ENCODE data around the gene PRKG1.

The PRKG1 gene

GRCh38 chr10:51760864-51761640, 686.8 kb downstream of the PRKG1 start:
- no peak overlapping the region for H3K27ac ChIP-seq (ENCODE audit: insufficient read depth in 1 of 2, low read depth in 1 of 2, low read length in 2 of 2, poor library complexity in 1 of 2, severe bottlenecking in 2 of 2)
- DNase-seq = no peak
- H3K9me3 ChIP-seq (ENCODE audit: control extremely low read depth in 1 of 5, control insufficient read depth in 4 of 5, insufficient read depth in 2 of 5, low read depth in 1 of 5, low read length in 4 of 5) = no peaks in the 10 kb centered on the region
- POLR2A ChIA-PET = interaction anchor here (0.6 kb wide), 1 partner anchor 931 kb away, joined by 3 read pairs; no protein-coding TSS in a partner anchor
- CTCF ChIA-PET = interaction anchor here (0.5 kb wide), 1 partner anchor 31 kb away, joined by 3 read pairs; no protein-coding TSS in a partner anchor
- no peaks in the 10 kb centered on the region for H3K27me3 ChIP-seq (replicated peaks in 2 of 5; ENCODE audit: control insufficient read depth in 4 of 5, insufficient read depth in 5 of 5, low read length in 4 of 5)
- H3K4me3 ChIP-seq (ENCODE audit: control insufficient read depth in 1 of 7, extremely low read depth in 1 of 7, insufficient read depth in 4 of 7, low read depth in 2 of 7, low read length in 6 of 7) = no peak overlapping the region
- 81% methylated on average over 3 of the region's 4 CpGs for WGBS (ENCODE audit: insufficient coverage)
- no peaks in the 10 kb centered on the region for H3K36me3 ChIP-seq (ENCODE audit: control insufficient read depth in 4 of 4, insufficient read depth in 4 of 4, low read length in 3 of 4)
- no peaks in the 10 kb centered on the region for H3K4me1 ChIP-seq (ENCODE audit: control extremely low read depth in 1 of 4, control insufficient read depth in 4 of 4, insufficient read depth in 4 of 4, low read length in 3 of 4)

- no peak overlapping the region for H3K27ac ChIP-seq (ENCODE audit: insufficient read depth in 1 of 2, low read depth in 1 of 2, low read length in 2 of 2, poor library complexity in 1 of 2, severe bottlenecking in 2 of 2)
- H3K9me3 ChIP-seq (ENCODE audit: control extremely low read depth in 1 of 5, control insufficient read depth in 4 of 5, insufficient read depth in 2 of 5, low read depth in 1 of 5, low read length in 4 of 5) = no peaks in the 10 kb centered on the region
- no peaks in the 10 kb centered on the region for H3K27me3 ChIP-seq (replicated peaks in 2 of 5; ENCODE audit: control insufficient read depth in 4 of 5, insufficient read depth in 5 of 5, low read length in 4 of 5)
- CTCF ChIA-PET = interaction anchor here (1.2 kb wide), 1 partner anchor 19 kb away, joined by 3 read pairs; no protein-coding TSS in a partner anchor
- no peak for DNase-seq
- POLR2A ChIA-PET = no interaction called here
- H3K4me1 ChIP-seq (ENCODE audit: control extremely low read depth in 1 of 4, control insufficient read depth in 4 of 4, insufficient read depth in 4 of 4, low read length in 3 of 4) = no peaks in the 10 kb centered on the region
- no peaks in the 10 kb centered on the region for H3K36me3 ChIP-seq (ENCODE audit: control insufficient read depth in 4 of 4, insufficient read depth in 4 of 4, low read length in 3 of 4)
- no peak overlapping the region for H3K4me3 ChIP-seq (ENCODE audit: control insufficient read depth in 1 of 7, extremely low read depth in 1 of 7, insufficient read depth in 4 of 7, low read depth in 2 of 7, low read length in 6 of 7)
Measured at GRCh38 chr10:51763746-51764145, 689.5 kb downstream of the PRKG1 start.

DNA sequence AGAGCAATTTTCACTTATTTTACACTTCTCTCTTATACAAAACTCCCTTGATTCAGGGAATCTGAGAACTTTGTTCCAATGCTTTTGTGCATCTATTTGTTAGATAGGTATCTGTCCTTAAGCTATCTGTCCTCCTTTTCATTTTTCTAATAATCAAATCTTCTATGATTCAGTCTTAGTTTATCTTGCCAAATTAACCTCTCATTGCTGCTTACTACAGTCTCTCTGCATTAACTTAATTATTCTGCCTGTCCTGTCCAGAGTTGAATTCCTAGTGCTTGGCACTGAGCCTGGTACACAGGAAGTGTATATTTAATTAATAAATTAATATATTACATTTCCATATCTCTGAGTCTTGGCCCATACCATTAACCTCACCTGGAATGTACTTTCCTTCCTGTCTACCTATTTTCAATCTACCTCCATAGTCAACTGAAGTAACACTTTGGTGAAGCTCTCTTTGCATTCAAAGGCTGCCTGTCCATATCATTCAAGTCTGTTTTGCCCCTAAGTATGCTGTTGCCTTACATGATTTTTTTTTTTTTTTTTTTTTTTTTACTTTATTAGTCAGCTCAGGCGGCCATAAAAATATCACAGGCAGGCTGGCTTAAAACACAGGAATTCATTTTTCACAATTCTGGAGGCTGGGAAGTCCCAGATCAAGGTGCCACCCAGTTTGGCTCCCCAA, 691.1 kb downstream of the PRKG1 start:
- CTCF ChIA-PET = interaction anchor here (2.0 kb wide), 1 partner anchor 12 kb away, joined by 5 read pairs; no protein-coding TSS in a partner anchor

DNA sequence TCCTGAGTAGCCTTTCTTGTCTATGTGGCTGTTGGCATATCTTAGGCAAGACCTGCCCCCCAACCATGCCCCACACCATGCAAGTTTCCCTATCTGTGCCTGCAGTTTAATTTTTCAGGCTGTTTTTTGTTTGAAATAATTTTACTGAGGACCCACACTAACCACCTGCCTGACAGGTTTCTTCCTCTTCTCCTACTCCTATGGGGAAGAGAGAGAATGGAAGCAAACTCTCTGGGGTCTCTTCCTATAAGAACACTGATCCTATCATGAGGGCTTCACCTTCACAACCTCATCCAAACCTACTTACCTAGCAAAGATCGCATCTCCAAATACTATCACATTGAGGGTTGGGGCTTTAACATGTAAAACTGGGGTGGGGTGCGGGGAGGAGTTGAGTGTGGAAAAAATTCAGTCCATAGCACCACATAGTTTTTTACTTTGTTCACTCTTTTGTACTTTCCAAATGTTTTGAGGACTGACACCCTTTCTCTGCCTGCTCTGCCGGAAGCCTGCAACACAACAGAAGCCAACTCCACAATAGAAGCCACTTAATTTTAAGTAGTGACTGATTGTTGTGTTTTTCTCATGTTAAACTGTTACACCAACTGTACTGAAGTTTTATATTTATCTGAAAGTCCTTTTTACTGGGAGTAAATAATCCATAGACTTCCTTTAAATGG, 692.3 kb downstream of the PRKG1 start:
- ChIA-PET CTCF (no interaction called here), POLR2A (no interaction called here)
- Histone ChIP-seq H3K4me3 (ENCODE audit: control insufficient read depth in 1 of 7, extremely low read depth in 1 of 7, insufficient read depth in 4 of 7, low read depth in 2 of 7, low read length in 6 of 7) (no peak overlapping the region), H3K36me3 (ENCODE audit: control insufficient read depth in 4 of 4, insufficient read depth in 4 of 4, low read length in 3 of 4) (no peaks in the 10 kb centered on the region), H3K27me3 (replicated peaks in 2 of 5; ENCODE audit: control insufficient read depth in 4 of 5, insufficient read depth in 5 of 5, low read length in 4 of 5) (no peaks in the 10 kb centered on the region), H3K9me3 (ENCODE audit: control extremely low read depth in 1 of 5, control insufficient read depth in 4 of 5, insufficient read depth in 2 of 5, low read depth in 1 of 5, low read length in 4 of 5) (no peaks in the 10 kb centered on the region), H3K27ac (ENCODE audit: insufficient read depth in 1 of 2, low read depth in 1 of 2, low read length in 2 of 2, poor library complexity in 1 of 2, severe bottlenecking in 2 of 2) (no peak overlapping the region), H3K4me1 (ENCODE audit: control extremely low read depth in 1 of 4, control insufficient read depth in 4 of 4, insufficient read depth in 4 of 4, low read length in 3 of 4) (no peaks in the 10 kb centered on the region)
- DNase-seq = no peak
- no CpG with 5 or more reads among the region's 3 CpGs for WGBS (ENCODE audit: insufficient coverage)

More for the DNA sequence above, 691.1 kb downstream of the PRKG1 start:
- no peaks in the 10 kb centered on the region for H3K9me3 ChIP-seq (ENCODE audit: control extremely low read depth in 1 of 5, control insufficient read depth in 4 of 5, insufficient read depth in 2 of 5, low read depth in 1 of 5, low read length in 4 of 5)
- no peaks in the 10 kb centered on the region for H3K27me3 ChIP-seq (replicated peaks in 2 of 5; ENCODE audit: control insufficient read depth in 4 of 5, insufficient read depth in 5 of 5, low read length in 4 of 5)
- POLR2A ChIA-PET = no interaction called here
- no peaks in the 10 kb centered on the region for H3K4me1 ChIP-seq (ENCODE audit: control extremely low read depth in 1 of 4, control insufficient read depth in 4 of 4, insufficient read depth in 4 of 4, low read length in 3 of 4)
- no peak for DNase-seq
- H3K4me3 ChIP-seq (ENCODE audit: control insufficient read depth in 1 of 7, extremely low read depth in 1 of 7, insufficient read depth in 4 of 7, low read depth in 2 of 7, low read length in 6 of 7) = no peak overlapping the region
- no peaks in the 10 kb centered on the region for H3K36me3 ChIP-seq (ENCODE audit: control insufficient read depth in 4 of 4, insufficient read depth in 4 of 4, low read length in 3 of 4)
- H3K27ac ChIP-seq (ENCODE audit: insufficient read depth in 1 of 2, low read depth in 1 of 2, low read length in 2 of 2, poor library complexity in 1 of 2, severe bottlenecking in 2 of 2) = no peak overlapping the region
- WGBS (ENCODE audit: insufficient coverage) = 100% methylated on average over 1 of the region's 1 CpG

DNA sequence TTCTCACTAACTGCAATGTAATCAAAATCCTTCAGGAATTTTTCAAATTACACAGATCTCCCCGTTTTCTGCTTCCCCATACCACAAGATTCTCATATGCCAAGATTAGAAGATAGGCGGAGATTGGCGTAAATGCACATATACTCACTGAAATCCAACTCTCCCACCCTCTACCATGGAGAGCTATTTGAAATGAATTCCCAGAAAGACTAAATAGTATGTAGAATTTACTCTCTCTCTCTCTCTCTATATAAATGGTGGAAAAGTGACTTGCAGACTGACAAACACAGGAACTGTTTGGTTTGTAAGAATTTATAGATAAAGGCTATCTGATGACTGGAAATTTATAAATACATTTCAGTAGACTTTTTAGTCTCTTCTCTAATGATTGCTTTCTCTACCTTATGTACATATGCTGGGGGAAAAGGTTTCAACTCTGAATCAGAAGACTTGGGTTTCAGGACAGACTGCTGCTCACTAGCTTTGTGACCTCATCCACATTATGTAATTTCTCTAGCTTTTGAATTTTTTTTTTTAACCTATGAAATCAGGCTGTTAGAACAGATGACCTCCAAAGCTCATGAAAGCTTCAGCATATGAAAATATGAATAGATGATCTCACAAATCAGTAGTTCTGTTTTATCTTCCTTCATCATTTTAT, 692.9 kb downstream of the PRKG1 start:
- Histone ChIP-seq H3K27ac (ENCODE audit: insufficient read depth in 1 of 2, low read depth in 1 of 2, low read length in 2 of 2, poor library complexity in 1 of 2, severe bottlenecking in 2 of 2) (no peak overlapping the region), H3K36me3 (ENCODE audit: control insufficient read depth in 4 of 4, insufficient read depth in 4 of 4, low read length in 3 of 4) (no peaks in the 10 kb centered on the region), H3K4me3 (ENCODE audit: control insufficient read depth in 1 of 7, extremely low read depth in 1 of 7, insufficient read depth in 4 of 7, low read depth in 2 of 7, low read length in 6 of 7) (no peak overlapping the region), H3K27me3 (replicated peaks in 2 of 5; ENCODE audit: control insufficient read depth in 4 of 5, insufficient read depth in 5 of 5, low read length in 4 of 5) (no peaks in the 10 kb centered on the region), H3K9me3 (ENCODE audit: control extremely low read depth in 1 of 5, control insufficient read depth in 4 of 5, insufficient read depth in 2 of 5, low read depth in 1 of 5, low read length in 4 of 5) (no peaks in the 10 kb centered on the region), H3K4me1 (ENCODE audit: control extremely low read depth in 1 of 4, control insufficient read depth in 4 of 4, insufficient read depth in 4 of 4, low read length in 3 of 4) (no peaks in the 10 kb centered on the region)
- WGBS (ENCODE audit: insufficient coverage) = 100% methylated on average over 1 of the region's 3 CpGs
- ChIA-PET CTCF (interaction anchor here (0.6 kb wide), 1 partner anchor 800 kb away, joined by 3 read pairs; no protein-coding TSS in a partner anchor), POLR2A (no interaction called here)
- DNase-seq = no peak

- Histone ChIP-seq H3K36me3 (ENCODE audit: control insufficient read depth in 4 of 4, insufficient read depth in 4 of 4, low read length in 3 of 4) (no peaks in the 10 kb centered on the region), H3K9me3 (ENCODE audit: control extremely low read depth in 1 of 5, control insufficient read depth in 4 of 5, insufficient read depth in 2 of 5, low read depth in 1 of 5, low read length in 4 of 5) (no peaks in the 10 kb centered on the region), H3K4me1 (ENCODE audit: control extremely low read depth in 1 of 4, control insufficient read depth in 4 of 4, insufficient read depth in 4 of 4, low read length in 3 of 4) (no peaks in the 10 kb centered on the region), H3K27ac (ENCODE audit: insufficient read depth in 1 of 2, low read depth in 1 of 2, low read length in 2 of 2, poor library complexity in 1 of 2, severe bottlenecking in 2 of 2) (no peak overlapping the region), H3K27me3 (replicated peaks in 2 of 5; ENCODE audit: control insufficient read depth in 4 of 5, insufficient read depth in 5 of 5, low read length in 4 of 5) (no peaks in the 10 kb centered on the region), H3K4me3 (ENCODE audit: control insufficient read depth in 1 of 7, extremely low read depth in 1 of 7, insufficient read depth in 4 of 7, low read depth in 2 of 7, low read length in 6 of 7) (no peak overlapping the region)
- DNase-seq = no peak
- WGBS (ENCODE audit: insufficient coverage) = 97% methylated on average over 4 of the region's 4 CpGs
- ChIA-PET POLR2A (no interaction called here), CTCF (interaction anchor here (0.9 to 1.3 kb wide), 2 partner anchors 13 to 17 kb away, joined by 3 to 4 read pairs; no protein-coding TSS in a partner anchor)
Measured at GRCh38 chr10:51768886-51769465, 694.7 kb downstream of the PRKG1 start.

Data from common myeloid progenitor, CD34-positive (primary cell).